Muscle of back (tissue), 11 donors: ENCODE data around the gene B3GLCT. TPM values are rescaled to one million over a fixed set of nuclear protein-coding genes. Genes with fewer than 3 reads are reported as not detected.
"Not testable (repeated sequence)": the region's sequence is repeated elsewhere in the genome, so short reads cannot be mapped to it uniquely, and the experiment has no call there.

Experiments used
- DNase-seq, 3 donors: peaks; one replicate each; pipeline versions ENCODE4 v3.0.0 to v3.0.0-alpha.2; 2013
- polyA plus RNA-seq, 10 donors: library from polyadenylated mRNA; unstranded; fragments of 120-200 nt; gene quantifications; one replicate each; pipeline ENCODE4 v1.2.1, GENCODE V29; 2013; ENCODE audit not compliant: insufficient read length in 10 of 10

B3GLCT gene
- polyA plus RNA-seq, 10 donors: 16.9 to 38.4 (median 22.4) TPM

DNA sequence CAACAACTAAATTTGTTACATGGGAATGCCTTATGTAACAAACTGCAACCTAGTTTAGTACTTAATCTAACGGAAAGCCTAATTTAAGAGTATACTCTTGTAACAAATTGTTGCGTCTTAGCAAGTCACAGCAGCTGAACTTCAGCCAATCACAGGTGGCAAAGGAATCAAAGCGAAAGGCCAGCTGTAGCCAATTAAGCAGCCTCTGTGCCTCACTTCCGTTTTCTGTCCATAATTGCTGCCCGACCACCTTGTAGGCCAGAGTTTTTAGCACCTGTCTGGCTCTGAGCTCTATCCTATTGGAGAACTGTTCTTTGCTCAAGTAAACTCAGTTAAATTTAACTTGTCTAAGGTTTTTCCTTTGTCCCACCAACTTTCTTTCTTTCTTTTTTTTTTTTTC, 20.0 kb upstream of the B3GLCT start:
- no peak for DNase-seq

DNA sequence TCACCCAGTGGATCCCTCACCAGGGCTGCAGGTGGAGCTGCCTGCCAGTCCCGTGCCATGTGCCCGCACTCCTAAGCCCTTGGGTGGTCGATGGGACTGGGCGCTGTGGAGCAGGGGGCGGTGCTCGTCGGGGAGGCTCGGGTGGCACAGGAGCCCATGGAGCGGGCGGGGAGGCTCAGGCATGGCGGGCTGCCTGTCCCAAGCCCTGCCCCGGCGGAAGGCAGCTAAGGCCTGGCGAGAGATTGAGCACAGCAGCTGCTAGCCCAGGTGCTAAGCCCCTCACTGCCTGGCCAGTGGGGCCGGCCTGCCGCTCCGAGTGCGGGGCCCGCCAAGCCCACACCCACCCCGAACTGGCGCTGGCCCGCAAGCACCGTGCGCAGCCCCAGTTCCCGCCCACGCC, 16.8 kb upstream of the B3GLCT start:
- no peak for DNase-seq

DNA sequence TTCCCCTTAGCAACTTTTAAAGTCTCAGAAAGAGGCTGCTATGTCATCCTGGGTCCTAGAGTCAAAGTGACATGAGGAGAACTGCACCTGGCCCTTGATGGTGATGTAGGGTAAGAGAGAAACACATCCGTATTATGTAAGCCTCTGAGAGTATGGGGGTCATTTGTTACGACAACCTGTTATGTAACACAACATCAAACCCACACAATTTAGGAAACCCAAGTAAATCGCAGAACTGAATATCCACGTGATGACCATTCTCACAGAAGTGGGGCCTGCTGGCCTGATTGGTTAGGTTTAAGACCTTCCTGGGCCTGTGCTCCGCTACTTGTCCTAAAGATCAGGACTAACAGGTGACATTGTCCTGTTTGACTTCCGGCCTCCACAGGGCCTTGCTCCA, 15.3 kb upstream of the B3GLCT start:
- DNase-seq: no peak

DNA sequence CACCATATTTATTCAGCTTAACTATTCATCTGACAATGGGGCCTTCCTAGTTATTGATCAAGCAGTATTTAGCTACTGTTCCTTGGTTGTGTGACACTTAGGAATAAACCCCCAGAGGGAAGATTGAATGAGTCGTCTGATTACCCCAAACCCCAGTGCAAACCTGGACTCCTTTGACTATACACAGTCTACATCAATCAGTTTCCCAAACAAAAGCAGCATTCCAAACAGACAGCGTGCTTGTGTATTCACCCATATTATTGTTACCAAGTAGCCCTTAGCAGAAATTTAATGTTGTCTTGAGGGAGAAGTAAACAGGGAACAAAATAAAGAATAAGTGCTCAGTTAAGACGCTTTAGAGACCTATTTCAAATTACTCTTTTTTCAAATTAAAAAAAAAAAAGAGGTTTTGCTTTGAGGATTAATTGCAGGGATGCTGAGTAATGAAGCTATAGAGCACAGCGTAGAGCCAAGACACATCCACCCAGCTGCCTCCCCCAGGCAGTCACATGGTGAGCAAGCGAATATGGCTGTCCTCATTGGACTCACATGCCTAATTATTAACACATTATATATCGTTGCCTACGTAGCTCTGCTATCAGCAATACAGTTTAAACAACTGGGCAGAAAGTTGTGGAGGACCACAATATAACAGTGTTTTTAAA, 14.7 kb upstream of the B3GLCT start:
- DNase-seq: no peak

DNA sequence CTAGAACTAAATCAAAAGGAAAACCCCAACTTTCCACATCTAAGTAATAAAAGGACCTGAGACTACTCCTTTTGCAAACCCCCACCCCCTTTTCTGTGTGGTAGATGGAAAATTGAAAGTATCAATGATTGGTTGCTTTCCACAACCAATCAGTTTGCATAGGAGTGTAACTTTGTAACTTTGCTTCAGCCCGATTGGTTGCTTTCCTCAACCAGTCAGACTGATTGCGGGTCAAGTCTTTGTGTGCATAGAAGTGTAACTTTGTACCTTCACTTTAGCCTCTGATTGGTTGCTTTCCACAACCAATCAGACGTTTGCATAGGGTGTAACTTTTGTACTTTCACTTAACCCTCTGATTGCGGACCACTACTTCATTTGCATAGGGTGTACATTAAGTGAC, 8.0 kb upstream of the B3GLCT start:
- DNase-seq: no peak

DNA sequence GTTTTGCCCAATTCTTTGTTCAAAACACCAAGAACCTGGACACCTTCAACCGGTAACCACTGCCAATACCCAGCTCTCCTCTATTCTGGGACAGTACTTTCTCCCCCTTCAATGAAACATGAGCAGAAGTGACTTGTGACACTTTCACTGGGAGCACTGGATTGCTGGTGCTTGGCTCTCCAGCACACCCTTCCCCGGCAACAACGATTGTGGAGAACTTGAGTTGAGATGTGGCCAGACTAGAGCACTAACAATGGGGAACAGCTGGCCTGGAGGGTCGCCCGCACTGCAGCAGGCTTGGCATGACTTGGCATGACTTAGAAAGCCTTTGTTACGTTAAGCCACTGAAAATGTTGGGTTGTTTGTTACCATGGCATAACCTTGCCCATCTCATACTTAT, 7.5 kb upstream of the B3GLCT start:
- peak in 1 of 3 donors; percentile 47 for DNase-seq

DNA sequence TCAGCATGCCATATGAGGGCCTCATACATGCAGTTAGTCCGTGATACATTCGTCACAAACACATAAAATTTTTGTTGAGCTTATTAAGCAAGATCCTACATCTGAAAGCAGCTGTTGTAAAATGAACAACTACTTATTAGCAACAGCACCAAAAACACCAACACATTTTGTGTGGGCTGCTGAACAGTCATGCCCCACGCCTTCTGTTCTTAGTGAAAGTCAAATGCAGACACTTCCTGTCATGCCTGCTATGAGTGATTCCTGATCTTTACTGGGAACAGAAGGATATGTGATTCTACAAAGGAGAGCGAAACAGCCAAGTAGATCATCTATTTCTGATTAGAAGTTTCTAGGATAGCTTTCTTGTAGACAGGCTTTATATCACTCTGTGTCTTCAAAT, 4.2 kb upstream of the B3GLCT start:
- DNase-seq: no peak

DNA sequence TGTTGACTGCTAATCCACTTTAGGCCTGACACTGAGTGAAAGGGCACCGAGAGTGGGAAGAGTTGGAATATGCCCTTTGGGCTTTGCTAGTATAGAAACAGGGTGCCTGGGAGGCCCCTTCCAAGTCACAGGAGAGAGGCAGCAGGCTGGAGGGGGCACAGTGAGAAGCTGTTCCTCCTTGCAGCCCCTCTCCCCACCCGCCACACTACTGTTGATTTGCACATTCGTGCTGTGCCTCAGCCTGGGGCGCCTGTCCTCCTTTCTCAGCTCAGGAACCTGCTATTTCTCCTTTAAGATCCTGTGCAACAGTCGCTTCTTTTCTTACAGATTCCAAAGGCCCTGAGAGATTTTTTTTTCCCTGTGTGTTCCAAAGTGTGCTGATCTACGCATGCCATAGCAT, 2.8 kb upstream of the B3GLCT start:
- DNase-seq: no peak

DNA sequence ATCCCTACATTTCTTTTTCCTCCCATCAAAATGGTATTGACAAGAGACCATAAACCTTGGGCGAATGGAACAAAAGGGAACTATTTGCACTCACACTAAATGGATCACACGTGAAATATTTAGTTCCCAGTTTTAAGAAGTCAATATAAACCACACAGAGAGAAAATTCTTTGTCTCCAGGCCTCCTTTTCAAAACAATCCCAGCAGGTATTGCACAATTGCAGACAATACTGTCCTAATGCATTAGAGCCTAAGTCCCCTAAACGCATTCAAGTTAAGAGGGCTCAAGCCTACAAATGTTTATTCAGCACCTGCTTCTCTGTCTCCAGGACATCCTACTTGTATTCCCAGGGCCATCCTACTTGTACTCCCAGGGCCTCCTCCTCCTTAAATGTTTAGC, 1.3 kb upstream of the B3GLCT start:
- no peak for DNase-seq

DNA sequence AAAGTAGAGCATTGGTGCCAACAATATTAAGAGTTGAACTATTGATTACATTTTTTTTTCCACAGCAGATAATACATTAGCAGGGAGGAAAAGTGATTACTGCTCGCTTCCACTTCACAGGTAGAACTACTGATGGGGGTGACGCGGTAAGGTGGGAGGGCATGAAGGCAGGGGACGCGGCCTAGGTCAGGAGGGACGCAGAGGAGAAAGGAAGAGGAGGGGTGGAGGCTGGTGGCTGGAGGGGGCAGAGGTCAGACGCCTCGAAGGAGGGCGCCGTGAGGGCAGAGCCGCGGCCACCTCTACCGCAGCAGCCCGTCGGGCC, 287 bp upstream of the B3GLCT start:
- DNase-seq: no peak

DNA sequence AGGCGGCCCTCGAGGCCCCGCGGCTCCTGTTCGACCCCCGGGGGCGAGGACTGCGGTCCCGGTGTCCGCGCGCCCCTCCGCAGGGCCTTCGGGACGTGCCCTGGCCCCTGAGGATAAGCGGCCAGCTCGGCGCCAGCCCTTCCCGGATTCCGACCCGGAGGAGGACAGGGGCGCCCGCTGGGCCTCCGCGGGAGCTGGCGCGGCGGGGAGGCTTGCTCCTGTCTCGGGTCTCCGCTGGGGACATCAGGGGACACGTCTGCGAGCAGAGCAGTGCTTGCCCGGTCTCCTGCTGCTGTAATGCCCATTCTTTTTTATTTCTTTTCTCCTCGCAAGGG, 829 bp downstream of the B3GLCT start:
- DNase-seq: peak in 1 of 3 donors; percentile 86

DNA sequence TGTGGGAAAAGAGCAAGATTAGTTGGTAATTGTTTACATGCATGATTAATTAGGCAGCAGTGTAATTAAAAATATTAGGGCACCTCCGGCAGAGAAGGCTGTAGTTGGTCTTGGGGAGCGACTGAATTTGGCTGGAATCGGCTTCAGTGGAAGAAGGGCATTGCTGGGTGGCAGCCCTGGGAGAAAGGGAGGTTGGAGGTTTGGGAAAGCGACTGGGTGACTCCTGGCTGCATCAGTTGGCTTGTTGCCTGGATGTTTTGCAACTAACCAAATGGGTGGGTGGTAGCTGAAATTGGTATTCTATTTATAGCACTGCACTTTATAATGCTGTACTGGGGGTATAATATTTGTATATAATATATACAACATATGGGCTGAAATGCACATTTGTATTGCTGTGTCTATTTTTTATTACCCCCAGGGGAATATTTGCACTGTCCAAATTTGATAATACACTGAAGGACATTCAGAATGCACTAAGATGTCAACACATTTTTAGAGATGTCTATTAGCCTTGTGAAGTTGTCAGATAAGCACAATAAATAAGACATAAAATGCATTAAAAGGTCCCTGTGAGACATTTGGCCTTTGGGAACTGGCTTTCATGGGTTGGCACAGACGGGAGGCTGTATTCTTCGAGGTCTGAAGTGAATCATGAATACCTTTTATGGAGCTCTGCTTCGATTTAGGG, 1.7 kb downstream of the B3GLCT start:
- DNase-seq: no peak

DNA sequence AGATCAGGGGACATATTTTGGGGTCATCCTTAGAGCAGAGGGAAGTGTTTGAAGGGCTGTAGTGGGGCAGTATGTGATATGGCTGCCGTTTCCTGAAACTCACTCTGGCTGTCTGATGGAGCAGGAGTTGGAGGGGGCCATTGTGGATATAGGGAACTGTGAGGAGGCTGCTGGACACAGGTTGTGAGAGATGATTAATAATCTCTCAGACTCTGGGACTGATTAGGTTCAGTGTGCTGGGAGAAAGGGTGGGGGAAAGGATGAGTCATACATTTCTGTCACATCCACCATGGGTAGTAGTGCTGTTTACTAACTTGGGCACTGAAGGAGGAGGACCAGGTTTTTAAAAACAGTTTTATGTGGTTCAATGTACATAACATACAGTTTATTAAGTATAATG, 4.8 kb downstream of the B3GLCT start:
- no peak for DNase-seq

DNA sequence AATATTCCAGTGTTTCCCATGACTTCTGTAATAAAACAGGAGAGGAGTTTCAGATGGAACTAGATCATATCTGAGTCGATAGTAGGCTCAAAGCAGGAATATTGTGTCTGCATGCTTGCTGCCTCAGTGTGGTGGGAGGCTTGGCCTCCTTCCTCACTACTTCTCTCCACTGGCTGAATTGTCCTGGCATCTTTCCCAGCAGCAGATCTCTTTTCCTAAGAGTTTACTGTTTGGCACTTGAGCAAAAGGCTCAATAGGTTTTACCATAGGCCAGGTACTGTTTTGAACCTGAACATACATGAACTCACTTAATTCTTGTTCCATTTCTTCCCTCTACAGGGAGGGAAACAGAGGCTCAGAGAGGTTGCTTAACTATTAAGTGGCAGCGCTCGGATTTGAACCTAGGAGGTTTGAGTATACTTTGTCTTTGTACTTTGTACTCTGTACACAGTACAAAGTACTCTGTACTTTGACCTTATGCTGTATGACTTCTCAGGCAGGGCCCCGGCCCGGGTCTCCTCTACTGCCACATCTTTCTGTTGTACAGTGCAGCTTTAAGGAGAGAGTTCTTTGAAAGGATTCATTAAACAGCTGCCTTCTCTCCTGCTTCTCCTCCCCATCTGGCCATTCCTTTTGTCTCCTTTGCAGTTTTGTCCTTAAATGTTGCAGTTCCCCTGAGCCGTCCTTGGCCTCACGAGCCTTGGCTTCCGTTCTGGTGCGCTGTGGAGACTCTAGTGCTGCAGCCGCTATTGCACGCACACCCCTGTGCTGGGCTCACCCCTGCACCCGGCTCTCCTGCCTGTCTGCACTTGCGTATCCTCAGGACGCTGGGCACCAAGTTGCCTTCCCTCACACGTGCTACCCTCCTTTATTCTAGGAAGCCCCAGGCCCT, 8.1 kb downstream of the B3GLCT start:
- DNase-seq: peak; percentile 52 to 89 (median 68)

DNA sequence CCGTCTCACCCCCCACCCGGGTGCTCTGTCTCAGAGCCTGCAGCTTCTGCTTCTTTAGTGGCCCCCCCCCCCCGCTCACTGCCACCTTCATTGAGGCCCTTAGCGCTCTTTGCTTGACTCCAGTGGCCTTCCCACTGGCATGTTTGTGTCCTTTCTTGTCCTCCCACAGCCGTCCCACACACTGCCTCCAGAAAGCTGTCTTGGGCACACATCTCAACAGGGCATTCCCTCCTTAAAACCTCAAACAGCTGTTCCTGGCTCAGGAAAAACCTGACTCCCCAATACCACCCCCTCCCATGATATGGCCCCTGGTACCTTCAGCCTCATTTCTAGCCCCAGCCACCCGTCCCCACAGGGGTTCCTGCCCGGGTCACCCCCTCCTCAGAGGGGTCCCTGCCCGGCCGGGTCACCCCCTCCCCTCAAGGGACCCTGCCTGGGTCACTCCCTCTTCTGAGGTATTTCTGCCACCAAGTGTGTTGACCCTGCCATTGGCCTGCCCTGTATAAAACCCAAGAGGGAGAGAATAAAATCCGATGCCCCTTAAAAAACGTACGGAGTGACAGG, 8.9 kb downstream of the B3GLCT start:
- DNase-seq: no peak

DNA sequence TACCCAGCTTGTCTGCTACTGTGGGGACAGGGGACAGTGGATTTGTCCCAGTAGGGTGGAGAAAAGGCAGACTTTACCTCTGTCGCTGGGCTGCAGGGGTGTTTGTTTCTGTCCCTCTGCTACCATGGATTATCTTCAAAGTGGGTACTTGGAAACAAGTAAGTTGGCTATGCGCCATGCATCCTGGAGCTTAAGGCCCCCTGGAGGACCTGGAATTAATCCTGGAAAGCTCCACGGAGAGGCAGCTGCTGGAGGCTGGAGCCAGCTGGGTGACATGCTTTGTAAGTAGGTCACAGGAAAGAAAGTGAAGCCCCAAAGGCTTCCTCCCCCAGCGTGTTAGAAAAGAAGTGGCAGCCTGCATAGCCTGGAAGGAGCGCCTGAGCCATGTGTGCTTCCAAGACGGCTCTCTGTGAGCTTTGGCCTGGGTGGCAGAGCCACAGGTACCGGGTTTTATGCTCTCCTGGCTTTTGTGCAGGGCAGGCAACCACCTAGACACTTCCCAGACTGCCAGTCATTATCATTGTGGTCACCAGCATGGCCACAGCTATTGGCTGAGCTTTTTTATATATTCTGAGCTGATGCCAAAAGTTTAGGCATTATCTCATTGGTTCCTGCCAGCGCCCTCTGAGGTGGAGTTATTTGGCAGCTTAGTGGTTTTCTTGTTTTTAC, 9.5 kb downstream of the B3GLCT start:
- peak; percentile 72 to 90 (median 75) for DNase-seq

DNA sequence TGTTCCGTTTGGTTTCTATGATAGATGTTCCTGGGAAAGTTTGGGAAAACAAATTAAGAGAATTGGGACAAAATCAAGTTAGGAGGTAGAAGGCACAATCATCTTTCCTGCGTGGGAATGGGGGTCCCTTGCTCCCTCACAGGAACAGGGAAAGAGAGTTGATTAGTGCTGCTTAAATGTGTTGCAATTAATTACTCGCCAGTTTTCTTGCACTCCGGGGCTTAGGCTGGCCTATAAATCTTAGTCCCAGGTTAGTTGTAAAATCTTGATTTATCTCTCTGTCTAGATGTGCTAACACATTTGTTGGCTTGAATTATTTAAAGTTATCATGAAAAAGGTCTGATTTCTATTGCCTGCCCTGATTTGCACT, 10.1 kb downstream of the B3GLCT start:
- DNase-seq: peak in 2 of 3 donors; percentile 39 to 83

DNA sequence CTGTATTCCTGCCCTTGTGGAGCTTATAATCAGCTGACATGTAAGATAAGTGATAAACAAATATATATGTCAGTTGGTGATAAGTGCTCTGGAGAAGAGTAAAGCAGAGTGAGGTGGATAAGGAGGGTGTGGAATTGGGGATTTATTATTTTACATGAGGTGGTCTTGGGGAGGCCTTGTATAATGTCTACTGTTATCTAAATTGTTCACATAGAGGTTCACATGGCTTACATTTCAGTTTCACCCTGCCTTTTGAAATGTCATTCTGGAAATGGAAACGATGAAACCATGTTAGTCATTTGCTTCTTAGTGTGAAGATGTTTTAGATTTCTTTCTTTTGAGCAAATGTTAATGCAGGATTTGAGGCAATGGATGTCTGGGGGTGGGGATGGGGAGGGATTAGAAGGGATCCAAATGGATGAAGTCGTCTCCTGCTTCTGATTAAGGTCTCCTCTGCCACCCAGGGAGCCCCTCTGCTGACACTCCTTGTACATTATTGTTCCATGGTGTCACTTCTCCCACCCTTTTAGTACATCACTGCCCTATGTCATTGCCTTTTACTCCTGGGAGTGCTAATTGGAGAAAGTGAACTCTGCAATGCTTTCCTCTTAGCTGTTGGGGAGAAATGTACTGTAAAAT, 14.0 kb downstream of the B3GLCT start:
- no peak for DNase-seq

DNA sequence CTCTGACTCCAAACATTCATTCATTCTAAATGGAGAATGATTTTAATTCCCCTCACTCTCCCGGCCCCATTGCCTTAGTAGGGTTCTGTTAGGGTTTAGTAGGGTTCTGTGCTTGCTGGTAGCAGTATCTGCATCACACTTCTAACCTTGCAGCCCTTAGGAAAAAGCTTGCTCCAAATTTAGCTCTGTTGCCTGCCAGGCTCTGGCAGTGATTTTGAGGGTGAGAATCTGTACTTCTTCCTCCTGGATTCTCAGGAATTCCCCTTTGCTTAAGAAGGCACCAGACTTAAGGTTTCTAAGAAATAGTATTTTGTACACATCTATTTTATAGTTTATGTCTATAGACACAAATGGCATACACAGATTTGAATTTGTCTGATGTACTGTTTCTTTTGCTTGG, 14.7 kb downstream of the B3GLCT start:
- no peak for DNase-seq

DNA sequence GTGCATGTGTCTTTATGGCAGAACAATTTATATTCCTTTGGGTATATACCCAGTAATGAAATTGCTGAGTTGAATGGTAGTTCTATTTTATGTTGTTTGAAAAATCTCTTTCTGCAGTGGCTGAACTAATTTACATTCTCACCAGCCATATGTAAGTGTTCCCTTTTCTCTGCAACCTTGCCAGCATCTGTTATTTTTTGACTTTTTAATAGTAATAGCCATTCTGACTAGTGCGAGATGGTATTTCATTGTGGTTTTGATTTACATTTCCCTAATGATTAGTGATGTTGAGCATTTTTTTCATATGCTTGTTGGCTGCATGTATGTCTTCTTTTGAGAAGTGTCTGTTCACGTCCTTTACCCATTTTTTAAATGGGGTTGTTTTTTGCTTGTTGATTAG, 17.1 kb downstream of the B3GLCT start:
- DNase-seq: not testable (repeated sequence)

DNA sequence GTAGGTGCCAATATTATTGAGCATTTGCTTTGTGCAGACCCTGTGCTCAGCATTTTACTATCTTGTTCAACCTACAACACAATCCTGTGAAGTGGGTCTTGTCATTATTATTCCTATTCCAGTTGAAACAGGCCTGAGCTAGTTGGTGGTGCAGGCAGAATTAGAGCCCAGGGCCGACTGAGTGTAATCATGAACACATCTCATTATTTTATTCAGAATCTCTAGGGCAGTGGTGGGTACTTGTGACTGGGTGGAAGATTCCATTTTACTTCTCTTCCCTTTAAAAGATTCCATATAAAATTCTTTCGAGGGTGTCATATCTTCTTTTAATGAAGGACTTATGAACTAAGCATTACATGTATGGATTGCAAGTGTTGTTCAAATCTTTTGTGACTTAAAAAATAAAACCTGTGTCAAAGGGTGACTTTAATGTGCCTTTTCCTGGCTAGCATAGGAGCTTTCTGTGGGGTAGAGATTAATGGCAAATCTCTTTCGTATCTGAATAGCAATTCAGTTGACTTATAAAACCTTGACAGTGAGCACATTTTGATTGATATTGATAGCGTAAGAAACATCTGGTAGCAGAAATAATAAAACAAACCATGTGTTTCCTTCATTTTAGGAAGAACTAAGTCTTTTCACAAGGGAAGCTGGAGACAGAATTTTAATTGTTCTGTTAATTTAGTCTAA, 20.3 kb downstream of the B3GLCT start:
- no peak for DNase-seq
